Astrocyte (in vitro differentiated cells and primary cell): ENCODE measurements around the gene STK33. TPM values are rescaled to one million over a fixed set of nuclear protein-coding genes. Genes with fewer than 3 reads are reported as not detected.

Experiments
- DNase-seq: peaks from one replicate; pipeline ENCODE4 v3.0.0-alpha.2; 2010; ENCODE audit warnings: low read depth
- FAIRE-seq: peaks from 2 replicates; lab custom pipeline; 2011; peaks lifted over from hg19 to GRCh38; lab: Jason Lieb, UNC
- H2AFZ ChIP-seq: 2 replicates; pipeline ENCODE4 v1.6.0; 2012; ENCODE audit warnings: low read depth, low read length, inconsistent platforms
- H3K27ac ChIP-seq: 2 replicates; pipeline ENCODE4 v1.5.1; 2011; ENCODE audit warnings: low read depth, low read length, inconsistent platforms
- H3K27me3 ChIP-seq: 2 replicates; pipeline ENCODE4 v1.6.0; 2011; ENCODE audit warnings: low read length, inconsistent platforms; ENCODE audit not compliant: insufficient read depth
- H3K36me3 ChIP-seq: 2 replicates; pipeline ENCODE4 v1.5.1; 2011; ENCODE audit warnings: low read length, inconsistent platforms; ENCODE audit not compliant: insufficient read depth
- H3K4me1 ChIP-seq: 2 replicates; pipeline ENCODE4 v1.5.1; 2011; ENCODE audit warnings: low read length, inconsistent platforms; ENCODE audit not compliant: insufficient read depth
- H3K4me2 ChIP-seq: 2 replicates; pipeline ENCODE4 v1.6.0; 2012; ENCODE audit warnings: low read length, inconsistent platforms
- H3K4me3 ChIP-seq: 2 replicates; pipeline ENCODE4 v1.5.1; 2011; ENCODE audit warnings: low read depth, mild to moderate bottlenecking, low read length, inconsistent platforms; ENCODE audit not compliant: insufficient read depth
- H3K79me2 ChIP-seq: 2 replicates; pipeline ENCODE4 v1.6.0; 2012; ENCODE audit warnings: mild to moderate bottlenecking, low read length, inconsistent platforms; ENCODE audit not compliant: insufficient read depth
- H3K9ac ChIP-seq: 2 replicates; pipeline ENCODE4 v1.6.0; 2012; ENCODE audit warnings: mild to moderate bottlenecking, low read length, inconsistent platforms
- H3K9me3 ChIP-seq: 2 replicates; pipeline ENCODE4 v1.5.1; 2012; ENCODE audit warnings: low read depth, mild to moderate bottlenecking, low read length, inconsistent platforms; ENCODE audit not compliant: insufficient read depth
- H4K20me1 ChIP-seq: 2 replicates; pipeline ENCODE4 v1.6.0; 2012; ENCODE audit warnings: low read length, inconsistent platforms; ENCODE audit not compliant: insufficient read depth
- H3K27ac Mint-ChIP-seq: one replicate; pipeline ENCODE4 v1.8.0; 2021; ENCODE audit warnings: mild to moderate bottlenecking, mixed read lengths; ENCODE audit not compliant: unreplicated experiment
- H3K27me3 Mint-ChIP-seq: one replicate; pipeline ENCODE4 v1.8.0; 2021; ENCODE audit warnings: low read depth, mixed read lengths; ENCODE audit not compliant: unreplicated experiment
- H3K36me3 Mint-ChIP-seq: one replicate; pipeline ENCODE4 v1.8.0; 2021; ENCODE audit warnings: low read depth, mixed read lengths; ENCODE audit not compliant: unreplicated experiment
- H3K4me1 Mint-ChIP-seq: one replicate; pipeline ENCODE4 v1.8.0; 2021; ENCODE audit warnings: low read depth, mixed read lengths; ENCODE audit not compliant: unreplicated experiment
- H3K4me3 Mint-ChIP-seq: one replicate; pipeline ENCODE4 v1.8.0; 2021; ENCODE audit warnings: mild to moderate bottlenecking, moderate library complexity, mixed read lengths; ENCODE audit not compliant: unreplicated experiment
- H3K9me3 Mint-ChIP-seq: one replicate; pipeline ENCODE4 v1.8.0; 2021; ENCODE audit warnings: mild to moderate bottlenecking, mixed read lengths; ENCODE audit not compliant: unreplicated experiment
- EZH2 ChIP-seq: IDR thresholded peaks from 2 replicates; pipeline ENCODE4 v1.6.1; 2012; ENCODE audit warnings: mild to moderate bottlenecking, low read length, inconsistent platforms; ENCODE audit not compliant: insufficient read depth
- total RNA-seq: library from RNA; stranded (reverse); gene quantifications from 2 replicates; pipeline ENCODE4 v1.2.1, GENCODE V29; 2021
- TF ChIP-seq, protein P1 (sequence below): IDR thresholded peaks from 2 replicates; pipeline ENCODE4 v1.5.1; 2011; ENCODE audit warnings: low read depth, mild to moderate bottlenecking, inconsistent platforms, low read length, moderate library complexity; ENCODE audit not compliant: insufficient read depth

Gene STK33
- total RNA-seq, 1 donor from 2014 or later, result 7.5 TPM

DNA sequence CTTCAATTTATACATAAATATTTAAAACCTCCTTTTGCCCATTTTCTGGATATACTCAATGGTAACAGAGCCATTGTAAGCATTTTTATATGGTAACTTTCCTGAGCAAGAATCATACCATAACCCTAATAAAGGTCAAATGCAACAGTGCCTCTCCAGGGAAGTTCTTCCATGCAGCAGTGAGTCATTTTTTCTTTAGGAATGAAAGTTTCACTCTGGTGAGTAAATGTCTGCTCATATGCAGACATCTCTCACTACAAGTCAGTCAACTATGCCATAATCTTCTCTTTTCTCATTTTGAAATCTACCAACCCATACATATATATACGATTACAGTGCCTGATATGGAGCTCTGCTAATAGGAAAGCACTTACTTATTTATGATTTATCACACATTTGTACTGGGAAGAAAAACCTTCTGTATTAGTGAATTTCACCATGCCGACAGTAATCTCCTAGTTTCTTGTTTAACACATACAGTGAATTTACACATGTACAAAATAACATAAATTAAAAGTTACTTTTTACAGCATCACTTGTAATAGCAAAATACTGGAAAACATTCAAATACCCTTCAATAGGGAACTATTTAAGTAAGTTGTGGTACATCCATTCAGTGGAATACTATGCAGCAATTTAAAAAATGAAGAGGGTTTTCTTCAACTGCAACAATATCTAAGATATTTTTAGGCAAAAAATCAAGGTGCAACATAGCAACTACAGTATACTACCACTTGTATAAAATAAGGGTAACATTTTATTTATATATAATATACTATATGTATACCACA lies 16.0 kb downstream of the STK33 start:
- TF ChIP-seq, protein P1, sequence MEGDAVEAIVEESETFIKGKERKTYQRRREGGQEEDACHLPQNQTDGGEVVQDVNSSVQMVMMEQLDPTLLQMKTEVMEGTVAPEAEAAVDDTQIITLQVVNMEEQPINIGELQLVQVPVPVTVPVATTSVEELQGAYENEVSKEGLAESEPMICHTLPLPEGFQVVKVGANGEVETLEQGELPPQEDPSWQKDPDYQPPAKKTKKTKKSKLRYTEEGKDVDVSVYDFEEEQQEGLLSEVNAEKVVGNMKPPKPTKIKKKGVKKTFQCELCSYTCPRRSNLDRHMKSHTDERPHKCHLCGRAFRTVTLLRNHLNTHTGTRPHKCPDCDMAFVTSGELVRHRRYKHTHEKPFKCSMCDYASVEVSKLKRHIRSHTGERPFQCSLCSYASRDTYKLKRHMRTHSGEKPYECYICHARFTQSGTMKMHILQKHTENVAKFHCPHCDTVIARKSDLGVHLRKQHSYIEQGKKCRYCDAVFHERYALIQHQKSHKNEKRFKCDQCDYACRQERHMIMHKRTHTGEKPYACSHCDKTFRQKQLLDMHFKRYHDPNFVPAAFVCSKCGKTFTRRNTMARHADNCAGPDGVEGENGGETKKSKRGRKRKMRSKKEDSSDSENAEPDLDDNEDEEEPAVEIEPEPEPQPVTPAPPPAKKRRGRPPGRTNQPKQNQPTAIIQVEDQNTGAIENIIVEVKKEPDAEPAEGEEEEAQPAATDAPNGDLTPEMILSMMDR, result no peak
- no peaks in the 10 kb centered on the region for H4K20me1 ChIP-seq
- no peak overlapping the region for H3K4me3 Mint-ChIP-seq
- no peak overlapping the region for H3K27ac Mint-ChIP-seq
- H3K4me1 ChIP-seq, result no peaks in the 10 kb centered on the region
- no peak overlapping the region for H3K4me3 ChIP-seq
- H3K4me2 ChIP-seq, result no peak overlapping the region
- no peak overlapping the region for H3K27ac ChIP-seq
- FAIRE-seq (peak; percentile 71), DNase-seq (no peak)
- H3K9ac ChIP-seq, result no peak overlapping the region
- H3K36me3 ChIP-seq, result no peaks in the 10 kb centered on the region
- H3K4me1 Mint-ChIP-seq, result no peaks in the 10 kb centered on the region
- H3K9me3 ChIP-seq, result no peaks in the 10 kb centered on the region
- no peaks in the 10 kb centered on the region for H3K9me3 Mint-ChIP-seq
- H2AFZ ChIP-seq, result no peak overlapping the region
- H3K36me3 Mint-ChIP-seq, result peaks cover 2% of the 10 kb centered on the region
- H3K79me2 ChIP-seq, result no peaks in the 10 kb centered on the region
- H3K27me3 ChIP-seq, result no peaks in the 10 kb centered on the region
- H3K27me3 Mint-ChIP-seq, result no peaks in the 10 kb centered on the region

DNA sequence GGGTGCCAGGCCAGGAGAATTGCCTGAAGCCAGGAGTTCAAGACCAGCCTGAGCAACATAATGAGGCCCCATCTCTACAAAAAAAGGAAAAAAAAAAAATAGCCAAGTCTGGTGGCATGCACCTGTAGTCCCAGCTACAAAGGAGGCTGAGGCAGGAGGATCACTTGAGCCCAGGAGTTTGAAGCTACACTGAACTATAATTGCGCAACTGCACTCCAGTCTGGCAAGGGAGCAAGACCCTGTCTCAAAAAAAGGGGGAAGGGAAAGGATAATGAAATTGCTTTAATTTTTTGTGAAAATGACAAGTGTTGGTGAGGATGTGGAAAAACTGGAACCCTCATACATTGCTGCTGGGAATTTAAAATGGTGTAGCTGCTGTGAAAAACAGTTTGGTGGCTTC lies 19.2 kb downstream of the STK33 start:
- H3K36me3 ChIP-seq, result no peaks in the 10 kb centered on the region
- Mint-ChIP-seq H3K27ac (no peak overlapping the region), H3K27me3 (no peaks in the 10 kb centered on the region), H3K36me3 (no peaks in the 10 kb centered on the region), H3K4me3 (no peak overlapping the region), H3K9me3 (no peaks in the 10 kb centered on the region), H3K4me1 (no peaks in the 10 kb centered on the region)
- H2AFZ ChIP-seq, result no peak overlapping the region
- no peaks in the 10 kb centered on the region for H3K9me3 ChIP-seq
- H3K4me2 ChIP-seq, result no peak overlapping the region
- no peak overlapping the region for H3K9ac ChIP-seq
- no peaks in the 10 kb centered on the region for H4K20me1 ChIP-seq
- no peaks in the 10 kb centered on the region for H3K4me1 ChIP-seq
- DNase-seq (no peak), FAIRE-seq (no peak)
- no peak overlapping the region for H3K27ac ChIP-seq
- H3K79me2 ChIP-seq, result no peaks in the 10 kb centered on the region
- H3K4me3 ChIP-seq, result no peak overlapping the region
- H3K27me3 ChIP-seq, result no peaks in the 10 kb centered on the region
- no peak for TF ChIP-seq EZH2
- TF ChIP-seq, protein P1, result no peak

DNA sequence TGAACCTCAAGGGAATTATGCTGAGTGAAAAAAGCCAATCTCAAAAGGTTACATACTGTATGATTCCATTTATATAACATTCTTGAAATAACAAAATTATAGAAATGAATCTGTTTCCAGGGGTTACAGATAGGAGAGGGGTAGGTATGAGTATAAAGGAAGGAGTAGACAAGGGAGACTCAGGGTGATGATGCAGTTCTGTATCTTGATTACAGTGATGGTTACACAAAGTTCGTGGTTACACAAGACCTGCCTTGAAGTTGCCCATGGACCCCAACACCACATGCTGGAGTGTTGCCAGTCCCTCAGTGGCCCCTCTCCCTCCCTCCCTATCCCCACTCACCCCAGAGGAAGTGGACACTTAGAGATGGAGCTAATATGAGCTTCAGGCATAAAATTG lies 20.3 kb downstream of the STK33 start:
- Histone ChIP-seq H3K27ac (no peak overlapping the region), H4K20me1 (no peaks in the 10 kb centered on the region), H3K9me3 (no peaks in the 10 kb centered on the region), H3K4me3 (no peak overlapping the region), H3K4me2 (no peak overlapping the region), H3K36me3 (no peaks in the 10 kb centered on the region), H3K27me3 (no peaks in the 10 kb centered on the region), H3K79me2 (no peaks in the 10 kb centered on the region), H3K4me1 (no peaks in the 10 kb centered on the region), H3K9ac (no peak overlapping the region), H2AFZ (no peak overlapping the region)
- Mint-ChIP-seq H3K9me3 (no peaks in the 10 kb centered on the region), H3K36me3 (no peaks in the 10 kb centered on the region), H3K4me3 (no peak overlapping the region), H3K4me1 (no peaks in the 10 kb centered on the region), H3K27me3 (no peaks in the 10 kb centered on the region), H3K27ac (no peak overlapping the region)
- TF ChIP-seq, protein P1, result no peak
- no peak for TF ChIP-seq EZH2
- FAIRE-seq, result no peak
- DNase-seq, result no peak
